Measurements from ENCODE around the gene ZSCAN5A.
"Not testable (repeated sequence)": the region's sequence is repeated elsewhere in the genome, so short reads cannot be mapped to it uniquely, and the experiment has no call there.

ZSCAN5A gene

DNA sequence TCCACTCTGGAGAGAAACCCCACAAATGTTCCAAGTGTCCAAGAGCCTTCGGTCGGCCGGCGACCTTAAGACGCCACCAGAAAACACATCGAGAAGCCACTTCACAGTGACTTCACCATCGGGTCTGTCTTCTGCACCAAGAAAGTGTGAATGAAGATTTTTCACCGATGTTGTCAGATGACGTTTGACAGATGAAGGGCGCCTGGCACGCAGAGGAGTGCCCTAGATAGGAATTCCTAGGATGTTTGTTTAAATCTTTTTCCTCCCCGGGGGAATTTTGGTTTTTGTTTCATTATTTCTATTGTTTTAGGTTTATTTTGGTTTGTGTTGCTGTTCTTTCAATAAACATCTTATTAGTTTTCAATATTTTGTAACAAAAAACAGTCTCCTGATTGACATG, 105.5 kb downstream of the ZSCAN5A start:
- DNase-seq (ENCODE audit: low read depth): no peak

- DNase-seq (ENCODE audit: low read depth): not testable (repeated sequence)
Measured at GRCh38 chr19:56207581-56207980, 107.1 kb downstream of the ZSCAN5A start.

DNA sequence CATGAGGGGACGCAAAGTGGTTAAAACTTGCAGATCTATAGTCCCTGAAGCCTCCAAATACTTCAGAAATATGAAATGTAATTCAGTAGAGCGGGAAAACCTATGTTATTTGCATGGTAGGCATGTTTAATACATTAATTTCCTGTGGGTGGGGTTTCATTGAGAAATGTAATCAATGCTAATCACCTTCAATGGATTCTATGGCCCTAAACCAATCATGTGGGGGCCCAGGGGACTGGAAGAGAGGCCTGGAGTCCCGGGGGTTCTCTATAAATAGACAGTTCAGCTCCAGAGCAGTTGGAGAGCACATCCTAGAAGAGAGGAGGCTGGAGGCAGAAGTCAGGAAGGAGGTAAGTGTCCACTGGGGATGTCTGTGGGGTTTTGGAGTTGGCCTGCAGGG, 112.7 kb downstream of the ZSCAN5A start, which contains the start of gene ZSCAN5C:
Gene ZSCAN5C, plus strand, starts transcription at position 301 of the 400 bp plus-strand sequence. CDS start 3,641 bp downstream, outside the sequence.
- no peak for DNase-seq (ENCODE audit: low read depth)

DNA sequence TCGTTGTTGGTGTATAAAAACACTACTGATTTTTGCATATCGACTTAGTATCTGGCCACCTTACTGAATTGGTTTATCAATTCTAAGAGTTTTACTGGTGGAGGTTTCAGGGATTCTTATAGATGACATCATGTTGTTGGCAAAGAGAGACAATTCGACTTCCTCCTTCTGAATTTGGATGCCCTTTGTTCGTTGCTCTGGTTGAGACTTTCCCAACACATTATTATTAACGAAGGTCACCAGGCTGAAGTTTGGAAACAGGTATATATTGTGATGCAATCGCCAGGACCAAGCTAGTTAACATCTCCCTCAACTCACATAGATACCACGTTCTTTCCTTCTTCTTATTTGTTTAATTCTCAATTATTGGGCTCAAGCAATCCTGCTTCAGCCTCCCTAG, 115.0 kb downstream of the ZSCAN5A start:
- no peak for DNase-seq (ENCODE audit: low read depth)

- DNase-seq (ENCODE audit: low read depth): not testable (repeated sequence)
Measured at GRCh38 chr19:56197646-56198045, 117.0 kb downstream of the ZSCAN5A start, which contains the start of gene ZSCAN5B. ZSCAN5B (minus strand) TSS chr19:56197783; CDS start chr19:56193052, 4,731 bp downstream.

DNA sequence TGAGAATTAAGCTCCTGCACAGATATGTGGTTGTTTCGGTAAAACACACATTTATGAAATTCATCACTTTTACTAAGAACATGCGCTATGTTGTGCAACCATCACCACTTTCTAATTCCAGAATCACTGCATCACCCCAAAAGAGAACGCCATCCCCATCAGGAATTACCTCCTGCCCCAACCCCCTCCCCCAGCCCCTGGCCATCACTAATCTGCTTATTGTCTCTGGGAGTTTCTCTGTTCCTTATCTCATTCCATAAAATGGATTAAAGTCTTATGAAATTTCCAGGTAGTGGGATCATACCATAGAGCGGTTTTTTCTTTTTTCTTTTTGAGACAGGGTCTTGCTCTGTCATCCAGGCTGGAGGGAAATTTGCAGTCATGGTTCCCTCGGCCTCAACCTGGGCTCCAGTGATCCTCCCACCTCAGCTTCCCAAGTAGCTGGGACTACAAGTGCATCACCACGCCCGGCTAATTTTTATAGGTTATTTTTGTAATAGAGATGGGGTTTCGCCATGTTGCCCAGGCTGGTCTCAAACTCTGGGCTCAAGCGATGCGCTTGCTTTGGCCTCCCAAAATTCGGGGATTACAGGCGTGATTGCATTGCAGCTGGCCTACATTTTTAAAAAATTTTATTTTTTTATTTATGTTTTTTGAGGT, 120.5 kb downstream of the ZSCAN5A start:
- no peak for DNase-seq (ENCODE audit: low read depth)

DNA sequence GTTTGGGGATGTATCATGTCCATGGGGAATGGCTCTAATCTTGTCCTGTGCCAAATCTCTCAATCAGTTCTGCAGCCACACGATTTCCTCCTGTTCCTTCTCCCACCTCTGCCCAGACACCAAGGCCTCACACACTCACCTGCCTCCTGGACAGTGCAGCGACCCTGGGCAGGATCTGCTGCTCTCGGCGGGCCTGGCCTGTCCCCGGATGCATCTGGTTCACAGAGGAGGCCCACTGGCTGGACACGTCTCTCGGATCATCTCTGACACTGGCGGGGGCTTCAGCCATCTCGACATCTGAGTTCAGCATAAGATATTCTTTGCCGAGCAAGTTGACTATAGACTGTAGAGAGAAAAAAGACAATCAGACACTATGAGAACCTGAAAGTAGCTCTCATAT, 122.9 kb downstream of the ZSCAN5A start:
- DNase-seq (ENCODE audit: low read depth): no peak

GRCh38 chr19:56191115-56191514, 123.5 kb downstream of the ZSCAN5A start:
- no peak for DNase-seq (ENCODE audit: low read depth)

DNA sequence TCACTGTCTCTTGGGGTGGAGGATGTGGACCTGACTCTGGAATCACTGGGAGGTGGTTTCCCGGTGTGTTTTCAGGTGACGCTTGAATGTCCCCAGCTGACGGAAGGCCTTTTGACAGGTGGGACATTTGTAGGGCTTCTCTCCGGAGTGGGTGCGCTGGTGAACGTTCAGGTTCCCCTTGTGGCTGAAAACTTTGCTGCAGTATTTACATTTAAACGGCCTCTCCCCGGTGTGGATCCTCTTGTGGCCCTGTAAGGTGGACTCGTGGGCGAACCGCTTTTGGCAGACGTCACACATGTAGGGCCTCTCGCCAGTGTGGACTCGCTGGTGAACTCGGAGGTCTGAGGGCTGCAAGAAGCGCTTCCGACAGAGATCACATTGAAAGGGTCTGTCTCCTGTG, 124.9 kb downstream of the ZSCAN5A start:
- DNase-seq (ENCODE audit: low read depth): no peak

DNA sequence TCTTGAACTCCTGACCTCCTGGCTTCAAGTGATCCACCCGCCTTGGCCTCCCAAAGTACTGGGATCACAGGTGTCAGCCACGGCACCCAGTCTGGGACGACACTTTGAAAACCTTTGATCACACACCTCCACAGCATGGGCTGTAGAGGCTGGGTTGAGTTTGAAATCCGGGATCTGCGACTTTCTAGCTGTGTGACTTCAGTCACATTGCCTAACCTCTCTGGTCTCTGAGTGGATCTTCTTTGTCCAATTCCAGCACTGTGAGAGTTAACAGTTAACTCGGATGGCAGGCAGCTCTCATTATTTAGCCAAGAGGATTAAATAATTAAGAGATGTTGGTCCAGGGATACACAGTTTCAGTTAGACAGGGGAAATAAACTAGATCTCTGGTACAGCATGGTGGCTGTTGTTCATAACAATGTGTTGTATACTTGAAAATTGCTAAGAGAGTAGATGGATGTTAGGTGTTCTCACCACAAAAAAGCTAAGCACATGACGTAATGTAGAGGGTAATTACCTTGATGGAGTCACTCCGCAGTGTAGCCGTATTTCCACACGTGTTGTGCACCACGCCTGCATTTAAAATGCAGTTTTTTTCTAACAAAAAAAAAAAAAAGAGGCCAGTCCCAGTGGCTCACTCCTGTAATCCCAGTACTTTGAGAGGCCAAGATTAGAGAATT, 136.9 kb downstream of the ZSCAN5A start:
- no peak for DNase-seq (ENCODE audit: low read depth)

- no peak for DNase-seq (ENCODE audit: low read depth)
Measured at GRCh38 chr19:56176881-56177280, 137.8 kb downstream of the ZSCAN5A start.

GRCh38 chr19:56176310-56176709, 138.3 kb downstream of the ZSCAN5A start:
- DNase-seq (ENCODE audit: low read depth): not testable (repeated sequence)

DNA sequence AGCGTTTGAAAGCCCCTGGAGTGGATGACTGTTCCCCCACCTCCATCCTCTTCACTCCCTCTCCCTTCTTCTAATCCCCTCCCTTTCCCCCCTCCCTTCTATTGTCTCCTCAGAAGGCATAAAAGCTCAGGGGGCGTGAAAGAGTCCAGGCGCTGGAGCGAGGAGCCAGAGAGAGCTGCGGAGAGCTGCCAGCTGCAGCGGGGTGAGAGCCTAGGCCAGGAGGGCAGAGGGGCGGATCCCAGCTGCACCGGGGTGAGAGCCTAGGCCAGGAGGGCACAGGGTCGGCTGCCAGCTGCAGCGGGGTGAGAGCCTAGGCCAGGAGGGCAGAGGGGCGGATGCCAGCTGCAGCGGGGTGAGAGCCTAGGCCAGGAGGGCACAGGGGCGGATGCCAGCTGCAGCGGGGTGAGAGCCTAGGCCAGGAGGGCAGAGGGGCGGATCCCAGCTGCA, 138.8 kb downstream of the ZSCAN5A start, which contains the start of gene GALP:
Gene GALP, plus strand, starts transcription at position 148 of the 447 bp plus-strand sequence. CDS start 1,101 bp downstream, outside the sequence.
- not testable (repeated sequence) for DNase-seq (ENCODE audit: low read depth)

DNA sequence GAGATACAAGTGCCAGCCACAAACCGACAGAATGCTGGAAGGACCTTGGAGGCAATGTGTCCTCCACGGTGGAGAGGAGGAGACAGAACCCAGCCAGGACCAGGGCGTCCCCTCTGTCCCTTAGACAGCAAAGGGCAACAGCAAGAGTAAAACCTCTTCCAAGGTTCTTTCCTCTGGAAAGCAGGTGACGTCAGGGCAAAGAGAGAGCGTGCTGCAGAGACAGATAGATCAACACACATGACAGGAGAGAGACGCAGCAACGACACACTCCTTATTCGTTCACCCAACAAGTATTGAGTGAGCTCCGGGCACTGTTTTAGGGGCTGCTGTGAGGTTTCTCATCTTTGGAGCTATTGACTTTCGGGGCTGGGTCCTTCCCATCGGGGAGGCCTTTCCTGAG, 140.1 kb downstream of the ZSCAN5A start:
- DNase-seq (ENCODE audit: low read depth): no peak

- no peak for DNase-seq (ENCODE audit: low read depth)
Measured at GRCh38 chr19:56174086-56174485, 140.6 kb downstream of the ZSCAN5A start.

Data from activated gamma-delta T cell treated with anti-CD3 and anti-CD28 coated beads, Interleukin-2, amount 50 U/mL, for 16 hours (primary cell).